Subcutaneous adipose tissue (tissue), 4 donors: ENCODE measurements around the gene CTSC. TPM values are rescaled to one million over a fixed set of nuclear protein-coding genes. Genes with fewer than 3 reads are reported as not detected.

Experiments used
- CTCF ChIP-seq: fragments of 450-650 bp; IDR thresholded peaks from one replicate; pipeline ENCODE4 v1.5.1; 2016; ENCODE audit warnings: low read depth, mild to moderate bottlenecking, control low read depth, antibody characterized with exemption, moderate library complexity
- total RNA-seq, 4 donors: library from RNA; depleted of rRNA; stranded (reverse); fragments of >200 nt; gene quantifications; one replicate each; pipeline ENCODE4 v1.1.0, GENCODE V29; 2016

Gene CTSC
- total RNA-seq, 4 donors from 2014 or later = 58.0 to 303 (median 147) TPM

DNA sequence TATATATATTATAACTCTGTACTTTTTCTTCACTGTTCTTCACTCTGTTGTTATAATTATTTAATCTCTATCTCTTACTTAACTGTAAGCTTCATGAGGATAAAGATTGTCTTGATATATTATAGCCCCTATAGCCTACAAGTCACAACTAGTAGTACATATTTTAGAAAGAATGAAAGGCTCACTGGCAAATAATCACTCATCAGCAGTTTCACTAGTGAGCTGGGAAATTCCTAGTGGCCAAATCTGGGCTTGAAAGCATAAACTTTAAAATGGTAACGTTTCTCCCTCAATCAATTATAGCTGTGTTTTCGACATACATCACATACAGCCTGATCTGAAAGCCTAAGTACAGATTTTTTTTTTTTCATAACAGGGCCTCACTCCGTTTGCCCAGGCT, 42.5 kb downstream of the CTSC start:
- no peak for TF ChIP-seq CTCF

GRCh38 chr11:88293931-88294330, 43.6 kb downstream of the CTSC start:
- no peak for TF ChIP-seq CTCF

- no peak for TF ChIP-seq CTCF
Observed at GRCh38 chr11:88292171-88292843, 45.2 kb downstream of the CTSC start.

- no peak for TF ChIP-seq CTCF
Observed at GRCh38 chr11:88288560-88288959, 49.0 kb downstream of the CTSC start.

DNA sequence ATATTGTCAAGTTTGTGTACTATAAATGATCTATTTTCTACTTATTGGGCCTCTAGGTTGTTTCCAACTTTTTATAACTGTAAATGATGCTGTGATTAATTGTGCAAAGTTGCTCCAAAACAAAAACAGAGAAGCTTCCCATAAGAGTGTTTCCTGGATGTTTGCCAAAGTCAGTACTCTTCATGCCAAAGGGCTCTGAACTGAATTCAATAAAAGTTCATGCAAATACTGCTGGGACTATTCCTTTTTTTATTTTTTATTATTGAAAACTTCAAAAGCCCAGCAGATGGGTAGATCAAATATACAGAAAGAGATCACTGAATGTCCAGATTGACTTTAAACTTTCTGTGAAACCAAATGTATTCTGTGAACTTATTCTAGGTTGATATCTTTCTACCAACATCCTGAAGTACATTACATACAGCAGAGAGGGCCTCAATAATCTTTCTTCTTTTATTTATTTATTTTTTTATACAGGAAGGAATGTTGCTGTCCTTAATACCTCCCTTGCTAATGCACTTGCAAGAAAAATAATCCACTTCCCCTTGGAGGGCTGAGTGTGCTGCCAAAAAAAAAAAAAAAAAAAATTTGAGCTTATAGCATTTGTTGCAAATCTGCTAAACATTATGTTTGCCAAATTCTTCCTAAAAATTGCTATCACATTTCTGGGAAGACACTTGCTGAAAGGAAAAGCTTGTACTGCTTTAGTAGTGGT, 53.0 kb downstream of the CTSC start:
- no peak for TF ChIP-seq CTCF

DNA sequence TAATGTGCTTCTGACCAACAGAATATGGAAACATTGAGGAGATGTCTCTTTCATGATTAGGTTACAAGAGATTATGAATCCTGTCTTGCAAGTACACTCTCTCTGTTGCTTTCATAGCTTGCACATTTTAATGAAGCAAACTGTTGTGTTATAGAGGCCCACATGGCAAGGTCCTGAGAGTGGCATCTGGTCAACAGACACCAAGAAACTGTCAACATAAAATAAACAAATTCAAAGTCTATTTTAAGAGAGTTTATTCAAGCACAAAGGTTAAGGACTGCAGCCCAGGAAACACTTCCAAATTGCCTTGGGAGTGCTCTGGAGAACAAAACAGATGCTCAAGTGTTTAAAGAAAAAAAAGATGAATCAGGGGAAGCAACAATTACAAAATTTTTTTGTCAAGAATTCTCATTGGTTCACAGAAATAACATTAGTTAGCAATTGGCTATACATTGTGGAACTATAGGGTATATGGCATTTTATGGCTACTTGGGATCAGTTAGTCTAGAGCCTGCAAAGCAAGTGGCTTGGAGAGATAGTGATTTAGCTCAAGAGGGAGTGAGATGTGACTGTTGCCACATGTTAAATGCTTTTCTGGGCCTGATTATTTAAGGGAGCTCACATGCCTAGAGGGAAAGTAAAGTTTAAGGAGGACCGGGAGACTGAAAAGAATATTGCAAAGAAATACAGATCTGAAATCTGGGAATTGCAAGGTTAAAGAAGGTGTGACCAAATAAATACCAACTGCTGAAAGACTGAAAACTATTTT, 54.6 kb downstream of the CTSC start:
- TF ChIP-seq CTCF = no peak

DNA sequence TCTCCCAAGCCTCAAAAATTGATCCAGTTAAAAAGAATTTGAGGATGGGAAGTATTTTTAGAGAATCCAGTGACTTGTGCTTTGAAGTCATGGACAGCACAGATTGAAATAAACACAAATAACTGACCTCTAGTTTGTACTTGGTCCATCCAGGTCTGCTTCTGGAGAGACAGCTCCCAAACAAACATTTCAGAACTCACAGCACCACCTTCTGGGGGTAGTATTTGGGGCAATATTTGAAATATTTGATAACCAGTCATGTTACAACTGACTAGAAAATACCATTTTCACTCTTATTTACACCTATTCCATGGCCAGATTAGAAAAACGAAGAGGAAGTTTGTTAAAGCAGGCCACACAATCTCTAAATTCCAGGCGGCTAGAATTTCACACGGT, 56.2 kb downstream of the CTSC start:
- no peak for TF ChIP-seq CTCF
